Measurements from ENCODE around the gene MR1. TPM values are rescaled to one million over a fixed set of nuclear protein-coding genes. Genes with fewer than 3 reads are reported as not detected.
A peak's percentile ranks its signal among the peaks of the same experiment; 100 is the strongest.

The MR1 gene
- total and polyA plus RNA-seq, 9 of the 15 experiments (the other 6 are each of a cell fraction or from before 2014, with no cell fraction given) = 9.7 to 21.7 (median 15.6) TPM

DNA sequence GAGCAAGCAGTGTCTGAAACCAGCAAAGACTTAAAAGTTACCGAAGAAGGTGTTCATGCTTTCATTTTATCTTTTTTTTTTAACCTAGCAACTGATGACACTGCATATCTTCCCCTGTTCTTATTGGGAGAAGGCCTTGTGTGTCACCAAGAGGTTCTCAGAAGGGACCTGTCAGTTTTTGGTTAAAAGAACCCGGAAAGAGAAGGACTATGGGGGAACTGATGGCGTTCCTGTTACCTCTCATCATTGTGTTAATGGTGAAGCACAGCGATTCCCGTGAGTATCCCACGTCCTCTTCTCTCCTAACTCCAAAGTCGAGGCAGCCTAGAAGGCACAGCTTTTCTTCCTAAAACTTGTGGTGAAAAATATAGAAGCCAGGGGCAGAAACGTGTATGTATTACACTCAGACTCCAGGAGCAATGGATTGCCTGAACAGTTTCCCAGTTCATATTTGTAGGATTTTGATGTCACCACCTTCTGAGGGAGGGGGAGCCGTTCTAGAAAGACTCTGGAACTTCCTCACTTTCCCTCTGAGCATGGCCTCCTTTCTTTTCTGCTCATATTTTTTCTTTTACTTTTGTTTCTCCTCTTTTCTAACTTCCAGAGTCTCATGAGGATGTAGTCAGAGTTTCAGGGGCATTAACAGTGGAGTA is at the start of gene MR1 (continued):
- TF ChIP-seq, protein P1, sequence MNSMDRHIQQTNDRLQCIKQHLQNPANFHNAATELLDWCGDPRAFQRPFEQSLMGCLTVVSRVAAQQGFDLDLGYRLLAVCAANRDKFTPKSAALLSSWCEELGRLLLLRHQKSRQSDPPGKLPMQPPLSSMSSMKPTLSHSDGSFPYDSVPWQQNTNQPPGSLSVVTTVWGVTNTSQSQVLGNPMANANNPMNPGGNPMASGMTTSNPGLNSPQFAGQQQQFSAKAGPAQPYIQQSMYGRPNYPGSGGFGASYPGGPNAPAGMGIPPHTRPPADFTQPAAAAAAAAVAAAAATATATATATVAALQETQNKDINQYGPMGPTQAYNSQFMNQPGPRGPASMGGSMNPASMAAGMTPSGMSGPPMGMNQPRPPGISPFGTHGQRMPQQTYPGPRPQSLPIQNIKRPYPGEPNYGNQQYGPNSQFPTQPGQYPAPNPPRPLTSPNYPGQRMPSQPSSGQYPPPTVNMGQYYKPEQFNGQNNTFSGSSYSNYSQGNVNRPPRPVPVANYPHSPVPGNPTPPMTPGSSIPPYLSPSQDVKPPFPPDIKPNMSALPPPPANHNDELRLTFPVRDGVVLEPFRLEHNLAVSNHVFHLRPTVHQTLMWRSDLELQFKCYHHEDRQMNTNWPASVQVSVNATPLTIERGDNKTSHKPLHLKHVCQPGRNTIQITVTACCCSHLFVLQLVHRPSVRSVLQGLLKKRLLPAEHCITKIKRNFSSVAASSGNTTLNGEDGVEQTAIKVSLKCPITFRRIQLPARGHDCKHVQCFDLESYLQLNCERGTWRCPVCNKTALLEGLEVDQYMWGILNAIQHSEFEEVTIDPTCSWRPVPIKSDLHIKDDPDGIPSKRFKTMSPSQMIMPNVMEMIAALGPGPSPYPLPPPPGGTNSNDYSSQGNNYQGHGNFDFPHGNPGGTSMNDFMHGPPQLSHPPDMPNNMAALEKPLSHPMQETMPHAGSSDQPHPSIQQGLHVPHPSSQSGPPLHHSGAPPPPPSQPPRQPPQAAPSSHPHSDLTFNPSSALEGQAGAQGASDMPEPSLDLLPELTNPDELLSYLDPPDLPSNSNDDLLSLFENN (IDR thresholded peaks at IDR 0.05; ENCODE audit: low read depth in 2 of 2, low read length in 2 of 2) = no peak
- TF ChIP-seq, protein P2, sequence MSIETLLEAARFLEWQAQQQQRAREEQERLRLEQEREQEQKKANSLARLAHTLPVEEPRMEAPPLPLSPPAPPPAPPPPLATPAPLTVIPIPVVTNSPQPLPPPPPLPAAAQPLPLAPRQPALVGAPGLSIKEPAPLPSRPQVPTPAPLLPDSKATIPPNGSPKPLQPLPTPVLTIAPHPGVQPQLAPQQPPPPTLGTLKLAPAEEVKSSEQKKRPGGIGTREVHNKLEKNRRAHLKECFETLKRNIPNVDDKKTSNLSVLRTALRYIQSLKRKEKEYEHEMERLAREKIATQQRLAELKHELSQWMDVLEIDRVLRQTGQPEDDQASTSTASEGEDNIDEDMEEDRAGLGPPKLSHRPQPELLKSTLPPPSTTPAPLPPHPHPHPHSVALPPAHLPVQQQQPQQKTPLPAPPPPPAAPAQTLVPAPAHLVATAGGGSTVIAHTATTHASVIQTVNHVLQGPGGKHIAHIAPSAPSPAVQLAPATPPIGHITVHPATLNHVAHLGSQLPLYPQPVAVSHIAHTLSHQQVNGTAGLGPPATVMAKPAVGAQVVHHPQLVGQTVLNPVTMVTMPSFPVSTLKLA (conservative IDR thresholded peaks at IDR 0.05) = no peak
- TF ChIP-seq, protein P3, sequence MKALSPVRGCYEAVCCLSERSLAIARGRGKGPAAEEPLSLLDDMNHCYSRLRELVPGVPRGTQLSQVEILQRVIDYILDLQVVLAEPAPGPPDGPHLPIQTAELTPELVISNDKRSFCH (CRISPR knock-in tag; IDR thresholded peaks at IDR 0.05) = no peak
- TF ChIP-seq, protein P3 (tag; IDR thresholded peaks at IDR 0.05) = no peak
- TF ChIP-seq, protein P4, sequence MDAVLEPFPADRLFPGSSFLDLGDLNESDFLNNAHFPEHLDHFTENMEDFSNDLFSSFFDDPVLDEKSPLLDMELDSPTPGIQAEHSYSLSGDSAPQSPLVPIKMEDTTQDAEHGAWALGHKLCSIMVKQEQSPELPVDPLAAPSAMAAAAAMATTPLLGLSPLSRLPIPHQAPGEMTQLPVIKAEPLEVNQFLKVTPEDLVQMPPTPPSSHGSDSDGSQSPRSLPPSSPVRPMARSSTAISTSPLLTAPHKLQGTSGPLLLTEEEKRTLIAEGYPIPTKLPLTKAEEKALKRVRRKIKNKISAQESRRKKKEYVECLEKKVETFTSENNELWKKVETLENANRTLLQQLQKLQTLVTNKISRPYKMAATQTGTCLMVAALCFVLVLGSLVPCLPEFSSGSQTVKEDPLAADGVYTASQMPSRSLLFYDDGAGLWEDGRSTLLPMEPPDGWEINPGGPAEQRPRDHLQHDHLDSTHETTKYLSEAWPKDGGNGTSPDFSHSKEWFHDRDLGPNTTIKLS (IDR thresholded peaks at IDR 0.05; ENCODE audit: borderline replicate concordance, low read depth) = 0 out of 2 replicates have a peak, but pooled peaks have one; percentile 44
- TF ChIP-seq GABPB2 (CRISPR knock-in tag; conservative IDR thresholded peaks at IDR 0.05) (no peak), JUNB (CRISPR knock-in tag; conservative IDR thresholded peaks at IDR 0.05) (no peak), MTA2 (IDR thresholded peaks at IDR 0.05; ENCODE audit: low read depth) (no peak), ARID1B (IDR thresholded peaks at IDR 0.05) (no peak), FOXA1 (IDR thresholded peaks at IDR 0.05; ENCODE audit: borderline replicate concordance) (no peak), POLR2H (tag; IDR thresholded peaks at IDR 0.05; ENCODE audit: low read depth) (peak; percentile 82)
- TF ChIP-seq, protein P5, sequence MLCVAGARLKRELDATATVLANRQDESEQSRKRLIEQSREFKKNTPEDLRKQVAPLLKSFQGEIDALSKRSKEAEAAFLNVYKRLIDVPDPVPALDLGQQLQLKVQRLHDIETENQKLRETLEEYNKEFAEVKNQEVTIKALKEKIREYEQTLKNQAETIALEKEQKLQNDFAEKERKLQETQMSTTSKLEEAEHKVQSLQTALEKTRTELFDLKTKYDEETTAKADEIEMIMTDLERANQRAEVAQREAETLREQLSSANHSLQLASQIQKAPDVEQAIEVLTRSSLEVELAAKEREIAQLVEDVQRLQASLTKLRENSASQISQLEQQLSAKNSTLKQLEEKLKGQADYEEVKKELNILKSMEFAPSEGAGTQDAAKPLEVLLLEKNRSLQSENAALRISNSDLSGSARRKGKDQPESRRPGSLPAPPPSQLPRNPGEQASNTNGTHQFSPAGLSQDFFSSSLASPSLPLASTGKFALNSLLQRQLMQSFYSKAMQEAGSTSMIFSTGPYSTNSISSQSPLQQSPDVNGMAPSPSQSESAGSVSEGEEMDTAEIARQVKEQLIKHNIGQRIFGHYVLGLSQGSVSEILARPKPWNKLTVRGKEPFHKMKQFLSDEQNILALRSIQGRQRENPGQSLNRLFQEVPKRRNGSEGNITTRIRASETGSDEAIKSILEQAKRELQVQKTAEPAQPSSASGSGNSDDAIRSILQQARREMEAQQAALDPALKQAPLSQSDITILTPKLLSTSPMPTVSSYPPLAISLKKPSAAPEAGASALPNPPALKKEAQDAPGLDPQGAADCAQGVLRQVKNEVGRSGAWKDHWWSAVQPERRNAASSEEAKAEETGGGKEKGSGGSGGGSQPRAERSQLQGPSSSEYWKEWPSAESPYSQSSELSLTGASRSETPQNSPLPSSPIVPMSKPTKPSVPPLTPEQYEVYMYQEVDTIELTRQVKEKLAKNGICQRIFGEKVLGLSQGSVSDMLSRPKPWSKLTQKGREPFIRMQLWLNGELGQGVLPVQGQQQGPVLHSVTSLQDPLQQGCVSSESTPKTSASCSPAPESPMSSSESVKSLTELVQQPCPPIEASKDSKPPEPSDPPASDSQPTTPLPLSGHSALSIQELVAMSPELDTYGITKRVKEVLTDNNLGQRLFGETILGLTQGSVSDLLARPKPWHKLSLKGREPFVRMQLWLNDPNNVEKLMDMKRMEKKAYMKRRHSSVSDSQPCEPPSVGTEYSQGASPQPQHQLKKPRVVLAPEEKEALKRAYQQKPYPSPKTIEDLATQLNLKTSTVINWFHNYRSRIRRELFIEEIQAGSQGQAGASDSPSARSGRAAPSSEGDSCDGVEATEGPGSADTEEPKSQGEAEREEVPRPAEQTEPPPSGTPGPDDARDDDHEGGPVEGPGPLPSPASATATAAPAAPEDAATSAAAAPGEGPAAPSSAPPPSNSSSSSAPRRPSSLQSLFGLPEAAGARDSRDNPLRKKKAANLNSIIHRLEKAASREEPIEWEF (CRISPR knock-in tag; IDR thresholded peaks at IDR 0.05) = no peak
